GM19023 (cell line): Measurements from ENCODE around the gene CCDC171.

Experiments used
- ATAC-seq: cut with Tn5 transposase; IDR thresholded peaks from one replicate; pipeline ENCODE4 v1.9.1; 2021; ENCODE audit warnings: mild to moderate bottlenecking, moderate library complexity; ENCODE audit not compliant: unreplicated experiment

CCDC171 gene

DNA sequence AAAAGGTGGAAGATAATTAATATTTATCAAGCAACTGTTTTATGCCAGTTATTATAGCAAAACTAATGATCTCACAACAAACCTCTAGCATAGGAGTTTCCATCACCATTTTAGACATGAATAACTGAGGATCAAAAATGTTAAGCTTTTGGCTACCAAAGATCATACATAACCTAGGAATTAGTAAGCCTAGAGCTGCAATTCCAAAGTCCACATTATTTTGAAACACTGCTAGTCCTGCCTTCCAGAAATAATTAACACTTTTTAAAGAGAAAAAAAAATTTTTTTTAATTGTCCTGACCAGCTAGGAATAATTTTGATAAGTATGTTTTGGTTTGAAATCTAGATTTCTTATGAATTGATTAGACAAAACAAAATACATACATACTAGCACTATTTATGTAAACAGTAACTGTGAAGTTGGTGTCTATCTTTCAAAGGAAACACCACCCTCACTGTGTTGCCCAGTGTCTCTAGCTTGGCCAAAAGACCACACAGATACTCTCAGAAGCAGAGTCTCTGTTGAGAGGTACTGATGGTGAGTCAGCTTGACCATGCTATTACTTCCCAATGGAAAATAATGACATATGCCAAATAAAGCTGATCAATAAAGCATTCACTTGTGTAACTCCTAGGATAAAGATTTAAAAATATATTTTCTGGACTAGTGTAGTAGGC, 422.4 kb downstream of the CCDC171 start:
- ATAC-seq, result no peak

DNA sequence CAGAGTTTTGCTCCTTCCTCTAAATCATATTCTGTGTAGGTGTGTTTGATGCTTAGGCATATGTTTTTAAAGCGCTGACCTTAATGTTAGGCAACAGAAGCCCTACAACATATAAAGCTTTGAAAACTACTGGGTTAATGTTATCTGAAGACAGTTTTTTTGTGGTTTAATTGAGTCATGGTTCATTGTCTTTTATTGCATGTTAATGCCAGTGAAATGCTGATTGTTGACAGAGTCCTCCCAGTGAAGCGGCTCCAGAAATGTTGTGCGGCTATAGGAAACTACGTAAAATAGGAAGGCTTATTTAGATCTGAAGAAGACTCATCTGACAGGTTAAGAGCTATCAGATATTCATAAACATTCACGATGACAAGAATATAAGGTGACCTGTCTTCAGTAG, 424.6 kb downstream of the CCDC171 start:
- no peak for ATAC-seq

DNA sequence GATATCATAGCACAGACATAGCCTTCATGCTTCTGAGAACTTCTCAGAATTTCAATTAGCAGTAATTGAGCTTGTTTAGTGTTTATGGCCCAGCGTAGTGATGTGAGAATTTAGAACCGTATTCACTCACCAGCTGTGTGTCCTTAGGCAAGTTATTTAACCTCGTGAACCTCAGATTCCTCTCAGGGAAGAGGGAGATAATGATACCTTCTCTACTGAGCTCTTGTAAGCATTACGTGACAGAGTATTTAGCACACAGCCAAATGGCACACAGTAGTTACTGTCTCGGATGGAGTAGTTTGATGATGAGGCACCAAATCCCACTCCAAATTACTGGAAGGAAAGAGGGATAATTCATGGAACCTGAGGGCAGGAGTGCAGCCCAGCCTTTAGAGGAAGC, 429.3 kb downstream of the CCDC171 start:
- ATAC-seq, result no peak

DNA sequence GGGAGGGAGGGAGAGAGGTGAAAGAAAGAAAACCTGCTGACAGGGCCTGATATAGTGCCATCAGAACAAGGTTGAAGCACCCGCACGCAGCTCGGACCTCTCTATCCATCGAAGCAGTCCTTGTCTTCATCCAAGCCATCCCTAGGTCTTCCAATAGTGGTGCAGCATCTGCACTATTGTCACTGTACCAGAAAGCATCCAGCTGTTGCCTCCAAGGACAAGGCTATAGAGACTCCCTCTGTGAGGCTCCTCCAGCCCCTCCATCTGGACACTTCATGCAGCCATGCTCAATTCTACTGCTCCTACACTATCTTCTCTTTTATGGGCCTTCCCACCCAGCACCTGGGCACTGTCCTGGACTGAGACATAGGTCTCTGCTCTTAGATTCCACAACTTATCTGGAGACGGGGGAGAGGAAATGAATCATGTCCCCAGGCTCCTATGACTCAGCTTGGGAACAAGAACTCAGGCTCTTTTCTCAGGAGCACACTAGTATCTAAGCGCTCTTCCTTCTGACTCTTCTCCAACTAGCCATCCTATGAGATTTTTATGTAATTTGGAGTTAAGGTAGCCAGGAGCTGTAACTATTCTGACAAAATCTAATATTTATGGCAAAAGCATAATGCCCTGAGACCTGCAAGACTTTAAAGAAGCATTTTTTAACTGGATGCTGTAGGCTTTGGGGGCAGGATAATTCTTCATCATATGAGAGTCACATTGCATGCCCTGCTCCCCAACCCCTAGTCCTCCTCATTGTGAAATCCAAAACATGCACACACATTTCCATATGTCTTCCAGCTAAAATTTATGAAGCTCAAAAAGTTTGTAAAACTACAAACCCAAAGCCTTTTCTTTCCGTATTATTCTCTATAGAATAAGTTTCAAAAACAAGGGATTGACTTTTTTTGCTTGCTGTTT, 446.8 kb downstream of the CCDC171 start:
- no peak for ATAC-seq

DNA sequence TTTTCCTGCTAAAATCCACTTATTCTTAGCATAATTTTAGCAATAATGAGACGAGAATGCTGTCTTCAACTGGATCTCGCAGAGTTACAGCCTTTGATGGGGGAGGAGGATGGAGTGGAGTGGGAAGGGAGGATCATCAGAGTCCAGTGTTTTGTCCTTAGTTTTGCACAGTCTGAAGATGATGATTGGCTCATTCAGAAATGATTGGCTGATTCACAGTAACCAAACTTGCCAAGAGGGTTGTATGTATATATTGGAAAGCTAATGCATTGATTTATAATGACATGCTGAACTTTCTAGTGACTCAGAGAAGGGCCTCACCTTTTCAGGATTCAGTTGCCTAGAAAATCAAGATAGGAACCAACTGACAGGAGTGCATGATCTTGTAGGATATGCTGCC, 448.0 kb downstream of the CCDC171 start:
- no peak for ATAC-seq

DNA sequence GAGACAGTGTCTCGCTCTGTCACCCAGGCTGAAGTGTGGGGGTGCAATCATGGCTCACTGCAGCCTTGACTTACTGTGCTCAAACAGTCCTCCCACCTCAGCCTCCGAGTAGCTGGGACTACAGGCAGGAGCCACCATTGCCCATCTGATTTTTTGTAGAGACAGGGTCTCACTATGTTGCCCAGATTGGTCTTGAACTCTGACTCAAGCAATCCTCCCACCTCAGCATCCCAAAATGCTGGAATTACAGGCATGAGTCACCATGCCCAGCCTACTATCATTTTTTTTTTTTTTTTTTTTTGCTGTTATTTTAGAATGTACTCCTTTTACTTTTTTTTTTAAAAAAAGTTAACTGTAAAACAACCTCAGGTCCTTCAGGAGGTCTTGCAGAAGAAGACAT, 449.0 kb downstream of the CCDC171 start:
- no peak for ATAC-seq

DNA sequence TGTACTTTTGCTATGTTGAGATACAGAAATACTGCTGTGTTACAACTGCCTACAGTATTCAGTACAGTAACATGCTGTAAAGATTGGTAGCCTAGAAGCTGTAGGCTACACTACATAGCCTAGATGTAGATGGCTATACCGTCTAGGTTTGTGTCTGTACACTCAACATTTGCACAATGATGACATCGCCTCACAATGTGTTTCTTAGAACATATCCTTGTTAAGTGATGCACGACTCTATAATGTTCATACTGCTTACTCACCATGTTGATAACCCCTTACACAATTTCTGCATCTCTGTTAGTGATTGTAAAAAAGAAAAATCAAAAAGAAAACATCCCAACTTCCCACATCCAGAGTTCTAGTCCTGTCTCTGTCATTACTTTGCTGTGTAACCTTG, 450.0 kb downstream of the CCDC171 start:
- no peak for ATAC-seq

DNA sequence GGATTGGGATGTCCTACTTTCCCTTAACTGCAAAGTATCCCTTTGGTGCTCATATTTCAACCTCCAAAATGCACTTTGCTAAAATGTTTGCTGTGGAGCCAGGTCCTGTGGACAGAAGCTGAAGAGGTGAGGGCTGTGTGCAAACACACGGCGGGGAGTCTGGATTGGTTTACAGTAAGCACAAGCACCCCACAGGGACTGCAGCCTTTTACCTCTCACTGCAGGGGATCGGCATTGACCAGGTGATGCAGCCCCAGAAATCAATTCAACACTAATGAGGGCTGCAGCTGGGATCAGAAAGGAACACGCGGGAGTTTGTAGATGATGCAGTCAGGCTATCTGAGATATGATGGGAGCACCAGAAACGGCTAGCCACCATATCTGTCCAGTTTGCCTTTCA, 450.9 kb downstream of the CCDC171 start:
- ATAC-seq, result no peak

DNA sequence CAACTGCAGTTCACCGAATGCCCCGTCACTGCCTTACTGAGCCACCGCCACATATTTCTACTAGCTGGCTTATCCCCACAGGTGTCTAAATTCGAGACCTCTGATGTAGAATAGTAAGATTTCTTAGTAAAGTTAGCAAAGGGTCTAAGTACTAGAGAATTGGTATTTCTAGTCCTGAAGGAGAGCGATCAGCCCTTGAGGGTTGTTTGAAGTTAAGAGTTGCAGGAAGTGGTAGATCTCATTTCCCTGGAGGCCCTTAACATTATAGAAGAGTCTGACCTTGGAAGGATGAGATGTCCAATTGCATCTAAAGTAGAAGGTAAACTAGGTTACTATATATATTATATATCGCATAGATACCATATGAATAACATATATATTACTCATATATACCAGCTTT, 451.8 kb downstream of the CCDC171 start:
- no peak for ATAC-seq

DNA sequence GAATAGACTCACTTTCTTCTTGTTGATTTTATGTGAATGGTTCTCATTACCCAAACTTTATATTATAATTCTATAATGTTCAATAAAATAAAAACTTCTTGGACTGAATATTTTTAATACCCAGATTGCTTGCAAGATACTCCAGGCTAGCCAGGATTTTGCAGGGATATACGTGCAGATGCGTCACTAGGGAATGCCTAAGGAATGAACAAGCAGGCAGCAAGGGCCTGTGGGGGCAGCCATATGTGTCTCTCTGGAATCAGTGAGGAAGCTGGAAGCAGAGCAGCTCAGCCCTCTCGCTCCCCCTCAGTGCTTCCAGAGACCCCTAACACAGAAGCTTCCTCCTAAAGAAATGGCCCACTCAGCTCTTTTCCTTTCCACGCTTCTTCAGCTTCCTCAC, 457.4 kb downstream of the CCDC171 start:
- no peak for ATAC-seq

DNA sequence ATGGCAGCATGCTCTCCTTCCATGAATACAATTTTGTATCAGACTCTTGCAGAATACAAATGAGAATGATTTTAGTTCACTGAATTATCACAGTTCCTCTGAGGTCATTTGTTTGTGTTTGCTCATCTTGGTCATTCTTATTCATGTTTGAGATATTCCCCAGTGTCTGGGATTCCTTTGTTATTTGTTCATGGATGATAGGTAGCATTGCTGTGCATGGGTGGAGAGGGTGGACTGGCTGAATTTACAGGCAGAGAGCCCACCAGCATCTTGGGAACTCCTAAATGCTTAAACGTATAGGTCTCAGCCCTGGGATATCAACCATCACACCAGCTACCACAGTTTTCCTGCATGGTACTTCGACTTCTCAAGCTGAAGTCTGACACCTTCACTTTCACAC, 459.8 kb downstream of the CCDC171 start:
- no peak for ATAC-seq

DNA sequence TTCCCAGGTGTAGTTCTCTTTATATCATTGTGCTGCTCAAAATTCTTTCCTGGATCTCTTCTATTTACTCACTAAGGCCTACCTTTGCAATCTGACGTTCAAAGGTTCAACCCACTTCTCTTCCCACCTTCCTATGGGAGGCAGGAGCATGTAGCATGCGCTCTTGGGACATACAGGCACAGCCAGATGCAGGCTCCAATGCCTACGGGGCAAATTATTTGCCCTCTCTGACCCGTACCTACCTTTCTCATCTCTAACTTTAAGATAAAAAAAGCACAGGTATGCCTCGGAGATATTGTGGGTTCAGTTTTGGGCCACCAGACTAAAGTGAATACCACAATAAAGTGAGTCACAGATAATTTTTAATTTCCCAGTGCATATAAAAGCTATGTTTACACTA, 460.5 kb downstream of the CCDC171 start:
- ATAC-seq, result no peak

DNA sequence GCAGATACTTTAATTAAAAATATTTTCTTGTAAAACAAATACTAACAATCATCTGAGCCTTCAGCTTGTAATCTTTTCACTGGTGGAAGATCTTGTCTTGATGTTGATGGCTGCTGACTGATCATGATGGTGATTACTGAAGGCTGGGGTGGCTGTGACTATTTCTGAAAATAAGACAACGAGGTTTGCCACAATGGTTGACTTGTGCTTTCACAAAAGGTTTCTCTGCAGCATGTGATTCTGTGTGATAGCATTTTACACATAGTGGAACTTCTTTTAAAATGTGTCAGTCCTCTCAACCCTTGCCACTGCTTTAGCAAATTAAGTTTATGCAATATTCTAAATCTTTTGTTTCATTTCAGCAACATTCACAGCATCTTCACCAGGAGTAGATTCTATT, 461.0 kb downstream of the CCDC171 start:
- no peak for ATAC-seq

DNA sequence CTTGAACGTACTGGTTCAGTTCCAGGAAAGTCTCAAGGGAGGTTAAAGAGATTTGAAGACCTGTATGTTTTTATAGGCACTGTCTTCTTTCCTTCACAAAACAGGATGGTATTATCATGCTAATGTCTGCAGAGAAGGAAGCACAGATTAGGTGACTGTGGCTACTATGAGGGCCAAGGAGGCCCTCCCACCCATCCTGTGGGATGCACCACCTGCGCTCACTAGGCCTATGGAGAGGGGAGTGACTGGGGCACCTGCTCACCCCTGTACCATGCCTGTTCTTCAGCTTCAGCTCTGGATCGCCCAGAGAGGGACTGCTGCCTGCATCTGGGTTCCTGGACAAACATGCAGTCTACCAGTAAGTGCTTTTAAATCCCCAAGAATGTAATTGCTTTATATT, 469.4 kb downstream of the CCDC171 start:
- no peak for ATAC-seq

DNA sequence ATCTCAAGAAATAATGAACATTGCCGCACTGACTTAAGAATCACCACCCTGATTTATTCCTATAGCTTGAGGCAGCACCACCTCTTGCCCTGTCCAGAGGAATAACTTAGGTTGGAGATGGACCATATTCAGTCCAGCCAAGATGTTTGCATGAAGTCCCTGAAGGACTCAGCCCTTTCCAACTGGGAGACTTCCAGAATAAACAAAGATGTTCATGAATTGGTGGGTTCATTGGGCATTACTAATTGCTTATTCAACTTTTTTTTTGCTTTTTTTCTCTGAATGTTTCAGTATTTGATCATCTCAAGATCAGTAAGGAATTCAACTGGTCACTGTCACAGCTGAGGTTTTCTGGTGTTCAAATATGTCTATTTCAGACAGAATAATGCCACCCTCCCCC, 470.6 kb downstream of the CCDC171 start:
- no peak for ATAC-seq
